ENCODE results near the gene EEF1A2.

- TF ChIP-seq TAF1 (IDR thresholded peaks at IDR 0.05; ENCODE audit: low read depth) (no peak), EP300 (IDR thresholded peaks at IDR 0.05; ENCODE audit: borderline replicate concordance) (no peak), TCF12 (IDR thresholded peaks at IDR 0.05; ENCODE audit: low read depth) (no peak), FOXM1 (IDR thresholded peaks at IDR 0.05; ENCODE audit: borderline replicate concordance, low read depth) (no peak), MAX (IDR thresholded peaks at IDR 0.05) (no peak), TEAD4 (IDR thresholded peaks at IDR 0.05) (no peak), REST (IDR thresholded peaks at IDR 0.05; ENCODE audit: low read depth) (no peak), YY1 (IDR thresholded peaks at IDR 0.05; ENCODE audit: low read depth) (no peak), ZBTB7A (IDR thresholded peaks at IDR 0.05; ENCODE audit: low read depth) (no peak), CREB1 (IDR thresholded peaks at IDR 0.05; ENCODE audit: low read depth) (no peak)
Measured at GRCh38 chr20:63518351-63518861, 19.5 kb upstream of the EEF1A2 start.
